ENCODE data around the gene PAK6.

- TF ChIP-seq, protein P1, sequence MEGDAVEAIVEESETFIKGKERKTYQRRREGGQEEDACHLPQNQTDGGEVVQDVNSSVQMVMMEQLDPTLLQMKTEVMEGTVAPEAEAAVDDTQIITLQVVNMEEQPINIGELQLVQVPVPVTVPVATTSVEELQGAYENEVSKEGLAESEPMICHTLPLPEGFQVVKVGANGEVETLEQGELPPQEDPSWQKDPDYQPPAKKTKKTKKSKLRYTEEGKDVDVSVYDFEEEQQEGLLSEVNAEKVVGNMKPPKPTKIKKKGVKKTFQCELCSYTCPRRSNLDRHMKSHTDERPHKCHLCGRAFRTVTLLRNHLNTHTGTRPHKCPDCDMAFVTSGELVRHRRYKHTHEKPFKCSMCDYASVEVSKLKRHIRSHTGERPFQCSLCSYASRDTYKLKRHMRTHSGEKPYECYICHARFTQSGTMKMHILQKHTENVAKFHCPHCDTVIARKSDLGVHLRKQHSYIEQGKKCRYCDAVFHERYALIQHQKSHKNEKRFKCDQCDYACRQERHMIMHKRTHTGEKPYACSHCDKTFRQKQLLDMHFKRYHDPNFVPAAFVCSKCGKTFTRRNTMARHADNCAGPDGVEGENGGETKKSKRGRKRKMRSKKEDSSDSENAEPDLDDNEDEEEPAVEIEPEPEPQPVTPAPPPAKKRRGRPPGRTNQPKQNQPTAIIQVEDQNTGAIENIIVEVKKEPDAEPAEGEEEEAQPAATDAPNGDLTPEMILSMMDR (IDR thresholded peaks at IDR 0.05), result no peak
- TF ChIP-seq POLR2AphosphoS5 (IDR thresholded peaks at IDR 0.05; ENCODE audit: insufficient read depth in 1 of 2, low read depth in 1 of 2), result no peak
Observed at GRCh38 chr15:40226736-40227135, 12.1 kb upstream of the PAK6 start.

Data from vagina (tissue), 2 donors.